ENCODE measurements around the gene SYNDIG1.

Gene SYNDIG1

DNA sequence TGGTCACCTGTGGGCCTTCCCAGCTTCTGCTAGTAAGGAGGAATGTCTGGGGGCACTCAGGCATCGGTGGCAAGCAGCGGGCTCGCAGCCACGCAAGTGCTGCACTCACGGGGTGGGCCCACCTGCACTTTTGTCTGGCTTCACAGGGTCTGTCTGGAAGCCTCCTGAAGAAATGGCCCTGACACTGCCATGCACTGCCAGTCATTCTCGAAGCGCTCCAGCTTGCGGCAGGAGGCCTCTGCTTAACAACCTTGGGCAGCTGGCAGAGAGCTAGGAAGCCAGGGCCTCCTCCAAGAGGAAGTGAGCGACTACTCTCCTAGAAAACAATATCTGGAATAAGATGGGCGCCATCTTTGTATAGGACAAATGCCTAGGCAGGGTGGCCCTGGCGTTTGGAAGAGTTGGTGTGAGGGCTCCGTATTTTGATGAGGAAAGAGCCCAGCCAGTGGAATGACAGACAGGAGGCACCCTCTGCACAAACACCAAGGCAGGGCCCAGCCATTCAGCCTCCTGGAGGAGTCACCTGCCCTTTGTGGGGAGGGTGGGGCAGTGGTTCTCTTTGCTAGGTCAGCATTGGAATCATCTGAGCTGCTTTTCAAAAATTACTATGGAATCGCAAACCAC lies 113.9 kb downstream of the SYNDIG1 start:
- no peak for DNase-seq (ENCODE audit: low read depth in 1 of 2, low spot score in 1 of 2)

DNA sequence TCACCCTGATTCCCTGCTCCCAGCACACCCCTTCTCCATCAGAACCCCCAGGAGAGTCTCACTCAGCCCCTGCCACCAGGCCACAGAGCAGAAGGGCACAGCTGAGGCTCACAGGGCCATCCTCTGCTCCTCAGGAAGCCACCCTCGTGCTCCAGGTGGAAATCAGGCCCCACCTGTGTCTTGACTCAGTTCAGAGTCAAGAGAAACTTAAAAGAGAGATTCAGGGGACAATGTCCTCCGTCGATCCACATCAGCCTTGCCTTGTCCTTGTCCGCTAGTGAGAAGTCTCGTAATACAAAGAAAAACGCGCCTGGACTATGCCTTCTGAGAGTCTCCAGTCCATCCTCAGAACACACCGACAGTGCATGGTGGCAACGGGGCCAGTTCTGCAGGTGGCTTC lies 114.6 kb downstream of the SYNDIG1 start:
- DNase-seq (ENCODE audit: low read depth in 1 of 2, low spot score in 1 of 2) = no peak

DNA sequence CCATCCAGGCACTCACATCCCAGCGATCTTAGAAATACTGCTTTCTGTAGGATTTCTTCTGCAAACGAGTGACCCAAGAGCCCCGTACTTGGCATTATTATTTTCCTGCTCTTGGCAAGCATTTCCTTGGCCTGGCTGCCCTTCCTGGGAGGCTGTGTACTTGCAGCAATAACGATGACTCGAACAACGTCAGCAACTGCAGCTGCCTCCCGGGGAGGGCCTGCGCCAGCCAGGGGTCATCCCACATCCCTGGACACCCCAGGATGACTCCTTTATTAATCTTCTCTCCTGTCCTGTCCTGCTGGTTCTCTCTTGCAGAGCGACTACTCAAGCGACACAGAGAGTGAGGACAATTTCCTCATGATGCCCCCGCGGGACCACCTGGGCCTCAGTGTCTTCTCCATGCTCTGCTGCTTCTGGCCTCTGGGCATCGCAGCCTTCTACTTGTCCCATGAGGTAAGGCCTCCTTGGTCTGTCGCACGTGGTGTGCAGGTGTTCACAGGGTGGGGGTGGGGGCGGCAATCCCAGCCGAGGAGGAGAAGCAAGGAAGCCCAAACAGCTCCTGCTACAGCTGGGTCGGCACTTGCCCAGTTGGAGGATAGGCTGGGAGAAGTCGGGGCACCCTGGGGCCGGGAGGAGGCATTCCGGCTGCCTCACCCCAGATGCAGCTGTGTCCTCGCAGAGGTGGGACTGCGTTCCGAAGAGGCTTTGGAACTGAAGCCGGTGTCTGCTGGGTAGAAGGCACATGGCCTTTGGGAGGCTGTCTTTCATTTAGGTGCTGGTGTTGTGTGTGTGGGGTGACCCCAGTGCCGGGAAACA lies 115.3 kb downstream of the SYNDIG1 start:
- DNase-seq (ENCODE audit: low read depth in 1 of 2, low spot score in 1 of 2) = no peak

DNA sequence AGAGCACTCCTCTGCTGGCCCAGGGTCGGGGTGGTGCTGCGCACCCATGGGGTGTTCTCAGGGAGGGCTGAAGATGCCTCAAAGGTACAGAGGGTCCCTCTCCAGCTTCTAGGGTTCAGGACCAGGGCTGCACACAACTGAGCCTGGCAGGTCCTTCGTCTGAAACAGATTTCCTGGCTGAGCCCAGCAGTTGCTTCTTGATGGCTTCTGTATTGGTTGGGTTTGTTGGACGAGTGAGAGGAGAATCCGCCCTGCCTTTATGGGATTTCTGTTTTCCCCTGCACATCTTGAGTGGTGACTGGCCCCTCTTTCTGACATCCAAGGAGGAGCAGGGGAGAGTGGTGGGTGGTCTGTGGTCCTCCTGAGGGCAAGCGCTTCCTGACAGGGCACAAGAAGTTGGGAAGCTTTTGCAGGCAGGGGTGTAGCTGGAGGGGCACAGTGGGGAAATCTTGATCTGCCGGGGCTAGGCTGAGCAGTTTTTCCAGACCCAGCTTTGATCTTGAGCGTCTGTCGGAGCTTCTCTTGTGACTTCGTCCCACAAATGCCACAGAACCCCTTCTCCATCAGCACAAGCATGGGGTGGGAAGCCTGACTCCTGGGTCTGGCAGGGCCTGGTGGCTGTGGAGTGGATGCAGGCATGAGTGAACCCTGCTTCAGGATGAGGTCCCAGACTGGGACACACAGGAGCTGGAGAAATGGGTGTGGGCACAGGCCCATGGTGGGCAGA lies 116.5 kb downstream of the SYNDIG1 start:
- no peak for DNase-seq (ENCODE audit: low read depth in 1 of 2, low spot score in 1 of 2)

DNA sequence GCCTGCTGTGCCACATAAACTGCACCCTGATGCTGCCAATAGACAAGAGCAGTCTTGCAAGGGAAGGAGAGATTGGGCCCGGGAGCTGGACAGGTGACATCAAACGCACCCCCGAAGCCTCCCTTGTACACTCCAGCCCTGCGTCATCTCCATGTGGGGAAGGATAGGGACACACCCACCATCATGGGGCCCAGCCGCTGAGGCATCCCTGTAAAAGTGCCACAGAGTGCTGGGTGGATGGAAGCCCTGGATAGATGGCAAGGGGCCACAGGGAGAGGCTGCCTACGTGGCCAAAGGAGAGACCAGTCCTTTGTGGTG lies 117.1 kb downstream of the SYNDIG1 start:
- no peak for DNase-seq (ENCODE audit: low read depth in 1 of 2, low spot score in 1 of 2)

DNA sequence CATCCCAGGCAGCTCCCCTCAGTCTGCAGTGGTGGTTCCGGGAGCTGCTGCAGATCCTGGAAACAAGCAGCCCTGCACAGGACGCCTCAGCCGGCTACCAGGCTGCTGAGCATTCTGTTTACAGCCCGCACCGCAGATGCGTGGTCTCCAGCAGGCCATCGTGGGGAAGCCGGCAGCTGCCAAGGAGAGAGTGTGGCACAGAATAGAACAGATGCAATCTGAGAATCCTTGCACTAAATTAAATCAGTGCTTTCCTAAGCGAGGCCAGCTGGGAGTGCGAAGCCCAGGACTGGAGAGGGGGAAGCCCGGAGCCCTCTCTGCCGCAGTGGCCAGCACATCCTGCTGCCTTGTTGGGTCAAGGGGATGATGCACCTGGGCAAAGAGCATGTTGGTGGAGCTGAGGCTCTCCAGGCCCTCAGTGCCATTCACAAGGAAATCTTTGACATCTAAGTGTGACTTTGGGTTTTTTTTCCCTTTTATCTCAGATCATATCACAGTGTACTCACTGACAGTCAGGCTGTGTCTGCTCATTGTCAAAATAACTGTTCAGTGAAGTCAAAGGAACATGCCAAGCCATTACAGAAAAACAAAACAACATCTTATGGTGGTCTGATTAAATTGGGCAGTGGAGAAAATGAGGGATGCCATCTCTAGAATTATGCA lies 118.1 kb downstream of the SYNDIG1 start:
- DNase-seq (ENCODE audit: low read depth in 1 of 2, low spot score in 1 of 2) = no peak

DNA sequence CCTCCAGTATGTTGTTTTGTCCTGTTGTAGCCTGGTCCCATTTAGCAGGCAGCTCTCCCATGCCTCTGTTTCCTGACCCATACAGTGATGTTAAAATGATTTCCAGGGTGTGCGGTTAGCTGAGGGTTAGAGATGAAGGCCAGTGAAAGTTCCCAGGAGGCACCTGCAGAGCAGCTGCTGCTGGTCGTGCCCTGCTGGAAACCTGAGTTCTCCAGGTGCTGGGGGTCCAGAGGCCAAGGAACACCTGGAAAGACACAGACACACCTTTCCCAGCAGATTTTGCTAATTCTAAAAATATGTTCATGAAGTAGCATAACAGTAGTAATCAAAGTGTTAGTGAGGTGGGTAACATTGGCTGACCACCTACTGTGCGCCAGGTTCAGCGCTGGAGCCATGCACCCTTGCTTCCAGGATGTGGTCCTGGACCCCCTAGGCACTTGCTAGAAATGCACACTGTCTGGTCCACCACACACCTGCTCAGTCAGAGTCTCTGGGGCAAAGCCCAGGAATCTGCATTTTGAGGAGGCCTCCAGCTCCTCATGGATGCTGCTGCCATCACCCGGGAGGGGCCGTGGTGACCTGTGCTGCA lies 118.7 kb downstream of the SYNDIG1 start:
- no peak for DNase-seq (ENCODE audit: low read depth in 1 of 2, low spot score in 1 of 2)

DNA sequence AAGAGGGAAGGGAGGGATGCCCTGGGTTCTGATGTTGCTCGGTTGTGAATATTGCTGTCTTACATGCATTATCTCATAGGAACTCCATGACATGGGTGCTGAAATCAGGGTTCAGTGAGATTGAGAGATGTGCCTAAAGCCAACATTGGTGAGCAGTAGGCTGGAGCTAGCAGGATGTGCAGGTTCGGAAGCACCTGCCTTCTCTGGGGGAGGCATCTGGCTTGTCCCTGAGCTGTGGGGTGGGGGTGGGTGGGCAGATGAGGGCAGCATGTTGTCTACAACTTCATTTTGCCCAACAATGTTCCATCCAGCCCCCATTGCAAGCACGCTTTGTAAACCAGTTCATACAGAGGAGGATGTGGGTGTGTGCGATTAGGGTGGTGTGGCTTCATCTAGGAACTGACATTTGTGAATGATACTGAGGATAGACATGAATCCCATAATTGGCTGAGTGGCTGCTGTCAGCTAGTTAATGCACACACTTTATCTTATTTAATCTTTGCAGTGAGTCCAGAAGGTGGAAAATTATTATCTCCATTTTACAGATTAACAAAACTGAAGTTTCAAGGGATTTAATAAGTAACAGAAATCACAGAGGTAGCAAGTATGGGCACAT lies 119.4 kb downstream of the SYNDIG1 start:
- no peak for DNase-seq (ENCODE audit: low read depth in 1 of 2, low spot score in 1 of 2)

DNA sequence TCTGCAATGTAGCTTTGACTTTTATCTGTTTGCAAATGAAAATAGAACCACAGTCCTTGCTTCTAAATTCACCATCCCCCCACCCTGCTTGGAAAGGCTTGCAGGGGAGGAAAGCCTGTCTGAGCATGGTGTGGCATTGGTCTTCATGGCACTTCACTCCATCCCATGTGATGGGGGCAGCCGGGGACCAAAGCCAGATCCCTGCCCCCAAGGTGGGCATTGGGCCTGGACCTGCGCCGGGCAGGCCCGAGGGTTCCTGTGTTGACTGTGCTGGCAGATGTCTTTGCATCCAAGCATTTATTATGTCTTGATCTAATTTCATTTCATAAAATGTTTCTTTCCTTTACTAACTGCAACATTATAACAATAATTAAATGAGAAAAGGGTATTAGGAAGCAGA lies 120.0 kb downstream of the SYNDIG1 start:
- DNase-seq (ENCODE audit: low read depth in 1 of 2, low spot score in 1 of 2) = no peak

DNA sequence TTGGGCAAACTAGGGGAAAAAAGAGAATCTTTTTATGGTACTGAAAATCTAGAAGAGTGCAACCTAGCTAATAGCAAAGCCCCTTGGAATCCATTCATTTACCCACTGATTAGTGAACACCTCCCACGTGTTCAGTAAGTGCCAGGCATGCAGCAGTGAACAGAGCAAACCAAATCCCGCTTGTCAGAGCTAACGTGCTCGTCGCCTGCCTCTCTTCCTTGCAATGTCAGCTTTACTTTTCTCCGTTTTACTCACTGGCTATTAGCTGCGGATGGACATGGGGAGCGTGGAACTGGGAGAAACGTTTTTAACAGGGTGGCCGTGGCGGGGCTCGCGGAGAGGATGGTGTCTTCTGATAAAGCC lies 120.4 kb downstream of the SYNDIG1 start:
- DNase-seq (ENCODE audit: low read depth in 1 of 2, low spot score in 1 of 2) = no peak

DNA sequence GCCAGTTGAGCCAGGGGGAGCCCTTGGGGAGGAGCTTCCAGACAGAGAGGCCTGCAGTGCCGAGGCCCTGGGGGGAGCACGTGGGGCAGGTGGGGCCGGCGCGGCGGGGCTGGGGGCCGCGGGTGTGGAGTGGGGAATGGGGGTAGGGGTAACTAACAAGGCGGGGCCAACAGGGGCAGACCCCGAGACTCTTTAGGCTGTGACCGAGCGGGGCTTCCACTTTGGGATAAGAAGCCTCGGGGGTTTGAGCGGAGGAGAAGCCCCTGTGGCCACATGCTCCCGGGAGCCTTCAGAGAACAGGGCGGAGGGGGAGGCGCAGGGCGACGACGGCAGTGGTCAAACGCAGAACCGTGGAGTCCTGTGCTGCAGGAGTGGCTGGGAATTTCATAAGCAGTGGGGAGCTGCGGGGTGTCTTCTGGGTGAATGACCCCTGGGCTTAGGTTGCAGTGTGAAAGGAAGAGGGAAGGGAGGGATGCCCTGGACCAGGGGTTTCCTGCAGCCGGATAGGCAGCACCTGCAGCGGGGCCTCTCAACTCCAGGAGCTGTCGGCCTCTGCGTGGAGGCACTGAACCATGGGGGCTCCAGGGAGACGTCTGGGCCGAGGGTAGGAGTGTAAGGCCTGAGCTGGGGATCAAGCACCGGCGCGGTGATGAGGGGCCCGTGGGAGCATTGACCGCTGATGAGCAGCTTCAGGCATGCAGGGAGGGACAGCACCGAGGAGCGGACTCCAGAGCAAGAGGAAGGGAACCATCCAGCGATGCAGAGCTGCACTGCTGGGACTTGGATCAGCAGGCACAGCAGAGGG lies 121.0 kb downstream of the SYNDIG1 start:
- no peak for DNase-seq (ENCODE audit: low read depth in 1 of 2, low spot score in 1 of 2)

DNA sequence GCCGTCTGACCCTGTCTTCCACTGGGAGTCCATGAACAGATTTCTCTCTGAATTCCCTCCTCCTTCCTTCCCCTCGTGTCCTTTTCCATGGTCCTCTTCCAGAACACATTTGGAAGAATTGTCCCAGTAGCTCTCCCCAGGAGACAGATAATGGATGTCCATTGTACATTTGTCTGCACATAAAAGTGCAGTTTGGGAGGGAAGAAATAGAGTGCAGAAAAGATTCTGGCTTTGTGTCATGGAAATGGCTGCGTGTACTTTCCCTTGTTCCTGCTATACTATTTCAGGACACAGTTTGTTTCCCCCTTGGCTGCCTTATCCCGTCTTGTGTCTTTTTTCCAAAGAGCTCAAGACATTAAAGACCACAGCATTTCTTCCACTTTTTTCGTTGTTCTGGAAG lies 127.6 kb downstream of the SYNDIG1 start:
- no peak for DNase-seq (ENCODE audit: low read depth in 1 of 2, low spot score in 1 of 2)

DNA sequence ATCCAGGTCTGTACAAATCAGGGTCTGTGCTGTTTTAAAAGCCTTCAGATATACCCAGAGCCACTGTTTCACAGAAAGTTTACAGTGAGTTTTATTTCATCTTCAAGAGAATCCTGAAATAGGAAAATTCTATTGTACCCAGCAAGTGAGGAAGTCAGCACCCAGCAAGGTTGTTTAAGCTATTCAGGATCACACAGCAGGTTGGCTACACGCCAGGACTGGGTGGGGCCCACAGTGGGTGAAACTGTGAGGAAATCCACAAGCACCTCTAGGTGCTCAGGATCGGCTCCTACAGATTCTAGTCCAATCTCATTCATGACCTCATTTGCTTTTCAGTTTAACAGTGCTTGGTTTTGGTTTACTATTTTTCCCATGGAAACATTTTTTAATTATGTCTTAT lies 128.9 kb downstream of the SYNDIG1 start:
- DNase-seq (ENCODE audit: low read depth in 1 of 2, low spot score in 1 of 2) = no peak

DNA sequence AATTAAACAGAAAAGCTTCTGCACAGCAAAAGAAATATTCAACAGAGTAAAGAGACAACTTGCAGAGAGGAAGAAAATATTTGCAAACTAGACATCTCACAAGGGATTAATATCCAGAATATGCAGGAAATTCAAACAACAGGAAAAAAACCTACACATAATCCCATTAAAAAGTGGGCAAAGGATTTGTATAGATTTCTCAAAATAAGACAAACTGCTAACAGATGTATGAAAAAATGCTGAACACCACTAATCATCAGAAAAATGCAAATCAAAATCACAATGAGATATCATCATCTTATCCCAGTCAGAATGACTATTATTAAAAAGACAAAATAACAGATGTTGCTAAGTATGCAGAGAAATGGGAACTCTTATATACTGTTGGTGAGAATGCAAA lies 129.6 kb downstream of the SYNDIG1 start:
- DNase-seq (ENCODE audit: low read depth in 1 of 2, low spot score in 1 of 2) = no peak

DNA sequence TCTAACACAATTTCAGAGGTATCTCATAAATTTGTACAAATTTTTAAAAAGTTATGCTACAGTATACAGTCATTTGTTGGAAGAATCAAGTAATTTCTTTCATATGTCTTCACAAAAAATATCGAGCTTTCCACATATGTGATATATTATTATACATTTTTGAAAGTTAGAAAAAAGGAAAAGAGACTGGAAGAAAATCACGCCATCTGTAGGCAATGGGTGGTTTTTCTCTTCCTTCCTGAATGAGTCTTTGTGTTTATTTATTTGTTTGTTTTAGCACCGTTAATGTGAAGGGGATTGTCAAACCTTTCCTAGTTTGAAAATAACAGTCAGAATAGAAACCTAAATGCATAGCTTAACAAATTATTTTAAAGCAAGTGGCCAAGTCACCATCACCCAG lies 130.6 kb downstream of the SYNDIG1 start:
- no peak for DNase-seq (ENCODE audit: low read depth in 1 of 2, low spot score in 1 of 2)

DNA sequence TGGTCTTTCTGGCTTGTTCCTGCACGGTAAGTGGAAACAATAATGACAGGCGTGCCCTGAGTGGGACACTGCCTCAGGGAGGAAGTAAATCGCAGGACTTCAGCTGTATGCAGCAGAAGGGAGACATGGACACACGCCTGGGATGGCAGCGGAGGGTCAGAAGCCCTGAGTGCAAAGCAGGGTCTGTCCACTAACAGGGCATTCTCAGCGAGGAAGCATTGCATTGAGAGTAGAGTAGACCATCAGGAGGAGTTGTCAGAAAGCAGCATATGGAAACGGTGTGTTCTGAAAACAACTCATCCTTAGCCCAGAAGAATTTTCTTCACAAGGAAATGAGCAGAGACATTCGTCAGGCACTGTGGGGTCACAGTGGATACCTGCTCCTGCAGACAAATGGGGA lies 134.0 kb downstream of the SYNDIG1 start:
- DNase-seq (ENCODE audit: low read depth in 1 of 2, low spot score in 1 of 2) = no peak

DNA sequence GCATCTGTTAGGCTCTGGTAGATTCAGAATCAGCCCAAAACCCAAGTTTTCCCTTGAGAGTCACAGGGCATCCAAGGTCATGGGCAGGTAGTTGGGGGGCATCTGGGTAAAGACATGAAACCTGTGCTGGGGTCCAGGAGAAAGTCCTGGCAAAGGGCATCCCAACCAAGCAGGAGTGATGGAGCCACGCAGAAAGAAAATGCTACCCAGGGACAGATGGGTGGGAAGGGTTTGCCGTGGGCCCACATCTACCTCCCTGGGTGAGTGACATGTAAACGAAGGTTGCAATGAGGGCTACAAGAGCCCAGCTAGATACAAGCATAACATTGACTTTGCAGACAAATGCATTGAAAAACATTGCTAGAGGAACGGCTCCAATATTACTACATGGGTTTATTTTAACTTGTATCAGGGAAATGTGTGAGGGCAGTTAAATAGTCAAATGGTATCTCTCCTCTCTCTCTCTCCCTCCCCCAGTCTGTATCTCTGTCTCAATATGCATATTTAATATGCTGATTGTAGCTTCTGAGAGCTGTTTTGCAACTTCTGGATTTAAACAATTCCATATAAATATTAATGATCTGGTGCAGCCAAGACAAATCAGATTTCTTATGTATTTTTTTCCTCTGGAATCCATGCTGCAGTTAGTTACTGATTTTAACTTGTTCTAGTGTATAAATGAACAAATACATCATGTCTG lies 135.7 kb downstream of the SYNDIG1 start:
- DNase-seq (ENCODE audit: low read depth in 1 of 2, low spot score in 1 of 2) = no peak

DNA sequence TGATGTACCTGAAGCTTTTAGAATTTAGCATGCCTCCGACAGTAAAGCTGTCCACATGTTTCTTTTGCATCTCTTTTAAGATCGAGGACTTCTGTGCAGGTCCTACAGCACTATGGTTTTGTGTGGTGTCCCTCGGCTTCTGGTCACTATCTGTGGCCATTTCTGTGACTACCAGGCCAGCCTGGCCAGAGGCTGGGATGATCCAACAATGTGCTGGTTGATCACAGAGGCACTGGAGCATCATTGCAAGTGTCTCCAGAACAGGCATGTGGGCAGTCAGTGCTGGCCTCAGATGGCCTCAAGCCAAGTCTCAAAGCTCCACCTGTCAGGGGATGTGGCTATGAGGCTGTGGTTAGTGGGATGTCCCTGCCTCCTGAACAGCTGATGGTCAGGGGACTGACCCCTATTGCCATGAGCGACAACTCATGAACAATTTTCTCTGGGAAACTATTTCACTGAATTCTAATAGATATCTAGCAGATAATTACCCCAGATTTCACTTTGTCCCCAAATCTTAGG lies 136.6 kb downstream of the SYNDIG1 start:
- no peak for DNase-seq (ENCODE audit: low read depth in 1 of 2, low spot score in 1 of 2)

DNA sequence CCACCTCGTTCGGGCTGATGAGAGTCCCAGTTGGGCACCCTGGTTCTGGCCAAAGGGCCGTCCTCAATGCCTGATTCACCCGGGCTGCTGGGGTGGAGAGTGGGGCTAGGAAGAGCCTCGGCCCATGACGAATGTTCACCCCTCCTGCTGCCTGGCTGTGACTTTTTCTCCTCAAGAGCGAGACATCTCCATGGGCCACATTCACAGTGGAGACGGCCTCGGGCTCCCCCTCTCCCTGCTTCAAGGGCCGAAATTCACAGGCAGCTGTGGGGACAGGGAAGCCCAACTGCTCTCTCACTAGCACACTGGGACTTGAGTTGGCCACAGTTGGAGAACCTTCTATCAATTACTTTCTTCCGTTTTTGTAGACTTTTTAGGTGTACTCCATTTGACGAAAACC lies 138.0 kb downstream of the SYNDIG1 start:
- DNase-seq (ENCODE audit: low read depth in 1 of 2, low spot score in 1 of 2) = no peak
